Chondrocyte (in vitro differentiated cells): ENCODE measurements around the gene ADCY3. TPM values are rescaled to one million over a fixed set of nuclear protein-coding genes. Genes with fewer than 3 reads are reported as not detected.

Experiments used
- DNase-seq: peaks from one replicate; pipeline ENCODE4 v3.0.0; 2021; ENCODE audit warnings: mixed read lengths, low spot score
- H3K27ac Mint-ChIP-seq: one replicate; pipeline ENCODE4 v1.8.0; 2021; ENCODE audit warnings: mild to moderate bottlenecking, moderate library complexity, mixed read lengths; ENCODE audit not compliant: unreplicated experiment
- H3K27me3 Mint-ChIP-seq: 2 replicates; pipeline ENCODE4 v1.8.0; 2021; ENCODE audit warnings: low read depth, mixed read lengths
- H3K36me3 Mint-ChIP-seq: 2 replicates; pipeline ENCODE4 v1.8.0; 2021; ENCODE audit warnings: low read depth, mixed read lengths
- H3K4me1 Mint-ChIP-seq: 2 replicates; pipeline ENCODE4 v1.8.0; 2021; ENCODE audit warnings: low read depth, mild to moderate bottlenecking, mixed read lengths
- H3K4me3 Mint-ChIP-seq: one replicate; pipeline ENCODE4 v1.8.0; 2021; ENCODE audit warnings: mild to moderate bottlenecking, moderate library complexity, mixed read lengths; ENCODE audit not compliant: unreplicated experiment
- H3K9me3 Mint-ChIP-seq: 2 replicates; pipeline ENCODE4 v1.8.0; 2021; ENCODE audit warnings: low read depth, mixed read lengths
- CTCF ChIP-seq: fragments of 200-600 bp; sonication (generic); IDR thresholded peaks from 2 replicates; pipeline ENCODE4 v1.5.0; 2021; ENCODE audit warnings: antibody characterized with exemption, mild to moderate bottlenecking, moderate library complexity
- total RNA-seq: library from RNA; stranded (reverse); gene quantifications from 3 replicates; pipeline ENCODE4 v1.2.1, GENCODE V29; 2021

The ADCY3 gene
- total RNA-seq, 1 donor from 2014 or later, result 69.3 TPM

GRCh38 chr2:24843330-24843860 is 76.6 kb downstream of the ADCY3 start:
- no peak for TF ChIP-seq CTCF
- no peak overlapping the region for H3K4me3 Mint-ChIP-seq
- no peaks in the 10 kb centered on the region for H3K27me3 Mint-ChIP-seq
- no peak overlapping the region for H3K27ac Mint-ChIP-seq
- peaks cover 10% of the 10 kb centered on the region for H3K36me3 Mint-ChIP-seq
- DNase-seq, result no peak
- no peaks in the 10 kb centered on the region for H3K9me3 Mint-ChIP-seq
- H3K4me1 Mint-ChIP-seq, result no peaks in the 10 kb centered on the region

GRCh38 chr2:24842081-24843050 is 77.7 kb downstream of the ADCY3 start:
- H3K4me1 Mint-ChIP-seq, result no peaks in the 10 kb centered on the region
- H3K36me3 Mint-ChIP-seq, result peaks cover 10% of the 10 kb centered on the region
- no peak overlapping the region for H3K27ac Mint-ChIP-seq
- no peaks in the 10 kb centered on the region for H3K27me3 Mint-ChIP-seq
- H3K4me3 Mint-ChIP-seq, result no peak overlapping the region
- no peak for TF ChIP-seq CTCF
- no peaks in the 10 kb centered on the region for H3K9me3 Mint-ChIP-seq
- peak; percentile 74 for DNase-seq

GRCh38 chr2:24840962-24841945 is 78.8 kb downstream of the ADCY3 start:
- H3K27me3 Mint-ChIP-seq, result no peaks in the 10 kb centered on the region
- H3K36me3 Mint-ChIP-seq, result peaks cover 15% of the 10 kb centered on the region
- H3K9me3 Mint-ChIP-seq, result no peaks in the 10 kb centered on the region
- no peaks in the 10 kb centered on the region for H3K4me1 Mint-ChIP-seq
- no peak overlapping the region for H3K4me3 Mint-ChIP-seq
- peak; percentile 59 for DNase-seq
- no peak overlapping the region for H3K27ac Mint-ChIP-seq
- TF ChIP-seq CTCF, result no peak

- DNase-seq, result no peak
- H3K36me3 Mint-ChIP-seq, result peaks cover 19% of the 10 kb centered on the region
- TF ChIP-seq CTCF, result no peak
- no peaks in the 10 kb centered on the region for H3K9me3 Mint-ChIP-seq
- no peak overlapping the region for H3K27ac Mint-ChIP-seq
- no peak overlapping the region for H3K4me3 Mint-ChIP-seq
- no peaks in the 10 kb centered on the region for H3K27me3 Mint-ChIP-seq
- peaks cover under 1% of the 10 kb centered on the region for H3K4me1 Mint-ChIP-seq
Measured at GRCh38 chr2:24840164-24840869, 79.7 kb downstream of the ADCY3 start.
